T-cell (primary cell): Measurements from ENCODE around the gene PDE4B. TPM values are rescaled to one million over a fixed set of nuclear protein-coding genes. Genes with fewer than 3 reads are reported as not detected.
A peak's percentile ranks its signal among the peaks of the same experiment; 100 is the strongest.

Source experiments
- ATAC-seq, 4 experiments: fragments of 200-7000 bp in 3 of 4; fragments of 150-1000 bp in 1 of 4; cut with Tn5 transposase; replicated peaks in 1 of 4; 1 replicate in 3 of 4; 2 replicates in 1 of 4; pipeline ENCODE4 v1.10.0; 2021; ENCODE audit warnings: moderate library complexity in 3 of 4, mild to moderate bottlenecking in 2 of 4, moderate number of reproducible peaks in 1 of 4
- CTCF ChIA-PET, 2 donors: fragments of 300-600 bp; sonication (Branson Sonifier 250); formaldehyde crosslinking; loops; one replicate each; lab custom pipeline; 2022; ENCODE audit warnings: antibody characterized with exemption in 2 of 2; lab: Charles Lee
- POLR2A ChIA-PET, 2 donors: fragments of 300-600 bp; sonication (Branson Sonifier 250); formaldehyde crosslinking; loops; one replicate each; lab custom pipeline; 2022; ENCODE audit warnings: antibody characterized with exemption in 2 of 2; lab: Charles Lee
- DNase-seq, 35 experiments: peaks; one replicate each; pipeline versions ENCODE4 v3.0.0 to v3.0.0-alpha.2; 2013 to 2023
- H3K27ac ChIP-seq: one replicate; pipeline ENCODE4 v1.5.1; 2013; ENCODE audit warnings: low read length
- H3K27me3 ChIP-seq, 2 experiments: replicated peaks in 1 of 2; 1 replicate in 1 of 2; 2 replicates in 1 of 2; pipeline versions ENCODE4 v1.6.1 to v1.7.0; 2013; ENCODE audit warnings: low read length in 1 of 2, mixed read lengths in 1 of 2; ENCODE audit not compliant: control insufficient read depth in 2 of 2, insufficient read depth in 2 of 2; ENCODE audit errors: extremely low read depth in 1 of 2
- H3K36me3 ChIP-seq, 2 donors: 1 replicate in 1 of 2; 2 replicates in 1 of 2; pipeline versions ENCODE4 v1.6.1 to v1.7.0; 2013; ENCODE audit warnings: low read length in 1 of 2; ENCODE audit not compliant: control insufficient read depth in 2 of 2, insufficient read depth in 1 of 2; ENCODE audit errors: extremely low read depth in 1 of 2
- H3K4me1 ChIP-seq, 2 experiments: 1 replicate in 1 of 2; 2 replicates in 1 of 2; pipeline versions ENCODE4 v1.6.1 to v1.7.0; 2013; ENCODE audit warnings: low read length in 2 of 2, mixed read lengths in 1 of 2; ENCODE audit not compliant: insufficient read depth in 2 of 2, control insufficient read depth in 1 of 2; ENCODE audit errors: extremely low read depth in 1 of 2
- H3K4me3 ChIP-seq, 2 donors: 1 replicate in 1 of 2; 2 replicates in 1 of 2; pipeline versions ENCODE4 v1.5.1 to v1.7.0; 2013; ENCODE audit warnings: mild to moderate bottlenecking in 2 of 2, low read length in 1 of 2, moderate library complexity in 1 of 2; ENCODE audit not compliant: control insufficient read depth in 1 of 2; ENCODE audit errors: extremely low read depth in 1 of 2
- H3K9me3 ChIP-seq: 2 replicates; pipeline ENCODE4 v1.7.0; 2013
- H3K27ac Mint-ChIP-seq, 2 donors: one replicate each; pipeline ENCODE4 v1.8.0; 2020 to 2021; ENCODE audit warnings: mild to moderate bottlenecking in 2 of 2, mixed read lengths in 2 of 2
- H3K27me3 Mint-ChIP-seq, 2 donors: one replicate each; pipeline ENCODE4 v1.8.0; 2021 to 2022; ENCODE audit warnings: mixed read lengths in 2 of 2
- H3K36me3 Mint-ChIP-seq: one replicate; pipeline ENCODE4 v1.8.0; 2021; ENCODE audit warnings: mixed read lengths
- H3K4me1 Mint-ChIP-seq, 3 donors: one replicate each; pipeline ENCODE4 v1.8.0; 2020 to 2022; ENCODE audit warnings: mixed read lengths in 3 of 3, mild to moderate bottlenecking in 1 of 3
- H3K4me3 Mint-ChIP-seq, 3 donors: one replicate each; pipeline ENCODE4 v1.8.0; 2020 to 2022; ENCODE audit warnings: mild to moderate bottlenecking in 3 of 3, mixed read lengths in 3 of 3, moderate library complexity in 3 of 3
- H3K9me3 Mint-ChIP-seq, 3 donors: one replicate each; pipeline ENCODE4 v1.8.0; 2020 to 2022; ENCODE audit warnings: mixed read lengths in 3 of 3
- WGBS: methylation state at CpG from one replicate; pipeline ENCODE4 v1.1.5; 2013; ENCODE audit warnings: missing lambda C conversion rate; ENCODE audit not compliant: insufficient coverage; 5-methylcytosine and 5-hydroxymethylcytosine counted together
- total RNA-seq, 35 experiments: library from RNA in 6 of 35; stranded (reverse) in 6 of 35; fragments of 120-200 nt in 1 of 35; gene quantifications; one replicate each; pipeline versions ENCODE4 v1.2.1 to v1.2.4 and lab custom pipeline; 2013 to 2026

The PDE4B gene
- total RNA-seq, 5 donors from 2014 or later (not counting 1 experiment from before 2014, with no cell fraction given): 46.3 to 103 (median 54.1) TPM

DNA sequence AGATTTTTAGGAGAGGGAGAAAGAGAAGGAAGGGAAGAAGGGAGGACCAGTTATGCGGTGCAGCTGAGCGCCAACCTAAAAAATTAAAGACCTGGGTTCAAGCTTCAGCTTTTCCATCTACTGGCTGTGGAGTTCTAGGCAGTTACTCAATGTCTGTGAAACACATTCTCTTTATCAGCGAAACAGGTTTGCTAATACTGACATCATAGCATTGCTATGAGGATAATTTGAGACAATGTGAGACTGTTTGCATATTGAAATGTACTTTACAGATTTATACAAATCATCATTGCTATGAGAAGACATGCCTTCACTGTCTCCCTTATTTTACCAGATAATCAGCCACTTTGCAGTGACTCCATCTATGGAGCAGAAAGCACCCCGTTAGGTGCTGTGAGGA is 518.4 kb downstream of the PDE4B start:
- Histone ChIP-seq H3K4me1 (no peaks in the 10 kb centered on the region), H3K27ac (no peak overlapping the region), H3K36me3 (no peaks in the 10 kb centered on the region), H3K4me3 (no peak overlapping the region), H3K9me3 (no peaks in the 10 kb centered on the region), H3K27me3 (no peaks in the 10 kb centered on the region)
- Mint-ChIP-seq H3K27me3 (no peaks in the 10 kb centered on the region), H3K4me1 (peaks cover 0 to 4% (median 0%) of the 10 kb centered on the region in 3 donors), H3K36me3 (no peaks in the 10 kb centered on the region), H3K9me3 (no peaks in the 10 kb centered on the region), H3K4me3 (no peak overlapping the region), H3K27ac (no peak overlapping the region)
- ATAC-seq (no peak), DNase-seq (no peak)
- POLR2A ChIA-PET: no interaction called here
- CTCF ChIA-PET: no interaction called here
- no CpG with 5 or more reads among the region's 4 CpGs for WGBS

DNA sequence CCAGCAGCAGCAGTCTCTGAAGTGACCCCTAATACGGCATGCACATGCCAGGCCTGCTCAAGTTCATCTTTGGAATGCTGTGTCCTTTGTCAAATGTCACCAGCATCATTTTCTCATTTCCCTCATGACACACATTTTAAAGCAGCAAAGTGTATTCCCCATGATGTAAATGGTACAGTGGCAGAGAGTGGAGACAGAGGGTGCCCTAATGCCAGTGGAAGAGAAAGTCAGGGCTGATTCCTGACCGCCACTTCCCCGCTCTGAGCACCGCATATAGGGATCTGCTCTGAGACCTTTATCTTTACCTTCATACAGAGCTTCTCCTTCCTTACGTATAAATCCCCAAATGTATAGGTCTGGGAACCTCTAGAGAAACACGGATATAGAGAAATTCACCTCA is 518.9 kb downstream of the PDE4B start:
- no peak overlapping the region for H3K27ac ChIP-seq
- CTCF ChIA-PET: no interaction called here

DNA sequence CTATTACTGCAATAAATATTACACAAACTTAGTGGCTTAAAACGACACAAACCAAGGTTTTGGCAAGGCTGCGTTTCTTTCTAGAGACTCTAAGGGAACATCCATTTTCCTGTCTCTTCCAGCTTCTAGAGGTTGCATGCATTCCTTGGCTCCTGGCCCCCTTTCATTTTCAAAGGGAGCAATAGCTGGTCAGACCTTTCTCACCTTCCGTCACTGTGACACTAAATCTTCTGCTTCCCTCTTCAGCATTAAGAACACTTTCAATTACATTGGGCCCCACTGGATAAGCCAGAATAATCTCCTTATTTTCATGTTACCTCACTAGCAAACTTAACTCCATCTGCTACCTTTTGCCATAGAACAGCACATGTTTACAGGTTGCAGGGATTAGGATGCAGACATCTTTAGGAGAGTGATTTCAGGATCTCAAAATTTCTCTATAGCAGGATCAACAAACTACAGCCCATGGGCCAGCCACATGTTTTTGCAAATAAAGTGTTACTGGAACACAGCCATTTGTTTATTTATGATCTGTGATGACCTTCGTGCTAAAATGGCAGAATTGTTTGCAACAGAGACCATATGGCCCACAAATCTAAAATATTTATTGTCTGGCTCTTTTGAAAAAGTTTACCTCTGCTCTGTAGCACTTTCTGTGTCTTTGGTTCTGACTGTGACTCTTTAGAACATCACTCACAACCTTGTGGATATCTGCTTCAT is 519.7 kb downstream of the PDE4B start:
- H3K27ac ChIP-seq: no peak overlapping the region
- DNase-seq: no peak
- H3K4me3 ChIP-seq: no peak overlapping the region
- ChIA-PET CTCF (no interaction called here), POLR2A (no interaction called here)
- Mint-ChIP-seq H3K4me1 (peaks cover 6 to 11% (median 10%) of the 10 kb centered on the region in 3 donors), H3K9me3 (no peaks in the 10 kb centered on the region), H3K4me3 (no peak overlapping the region), H3K36me3 (no peaks in the 10 kb centered on the region), H3K27me3 (no peaks in the 10 kb centered on the region), H3K27ac (no peak overlapping the region)
- no peaks in the 10 kb centered on the region for H3K27me3 ChIP-seq
- H3K4me1 ChIP-seq: no peaks in the 10 kb centered on the region
- no peak for ATAC-seq
- WGBS: 60% methylated on average over 3 of the region's 4 CpGs
- H3K36me3 ChIP-seq: no peaks in the 10 kb centered on the region
- H3K9me3 ChIP-seq: no peaks in the 10 kb centered on the region

More for the DNA sequence above, 518.9 kb downstream of the PDE4B start:
- no peaks in the 10 kb centered on the region for H3K36me3 Mint-ChIP-seq
- H3K4me3 Mint-ChIP-seq: no peak overlapping the region
- POLR2A ChIA-PET: interaction anchor here in 1 of 2 donors (0.6 kb wide), 1 partner anchor 30 kb away, joined by 3 read pairs; no protein-coding TSS in a partner anchor
- H3K27me3 Mint-ChIP-seq: no peaks in the 10 kb centered on the region
- Histone ChIP-seq H3K36me3 (no peaks in the 10 kb centered on the region), H3K27me3 (no peaks in the 10 kb centered on the region), H3K9me3 (no peaks in the 10 kb centered on the region), H3K4me1 (no peaks in the 10 kb centered on the region), H3K4me3 (no peak overlapping the region)
- peaks cover 0 to 5% (median 4%) of the 10 kb centered on the region in 3 donors for H3K4me1 Mint-ChIP-seq
- no peaks in the 10 kb centered on the region for H3K9me3 Mint-ChIP-seq
- H3K27ac Mint-ChIP-seq: no peak overlapping the region
- DNase-seq (no peak), ATAC-seq (no peak)
- no CpG with 5 or more reads among the region's 6 CpGs for WGBS

DNA sequence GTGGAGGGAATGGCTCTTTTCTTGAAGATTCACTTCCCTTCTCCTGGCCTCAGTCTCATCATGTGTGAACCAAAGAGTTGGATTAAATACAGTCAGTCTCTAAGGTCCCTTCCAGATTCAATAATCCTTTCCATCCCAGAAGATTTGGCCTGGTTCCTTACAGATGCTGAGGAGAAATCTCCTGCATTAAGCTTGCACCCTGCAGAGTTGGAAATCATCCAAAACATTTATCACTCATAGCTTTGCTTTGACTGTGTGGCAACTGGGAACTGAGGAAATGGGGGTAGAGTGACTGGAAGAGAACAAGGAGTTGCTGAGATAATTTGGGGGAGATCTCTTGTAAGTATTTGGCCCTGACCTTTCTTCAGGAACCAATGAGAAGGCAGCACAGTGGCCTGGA is 520.7 kb downstream of the PDE4B start:
- H3K27ac ChIP-seq: no peak overlapping the region
- no peaks in the 10 kb centered on the region for H3K27me3 Mint-ChIP-seq
- no peaks in the 10 kb centered on the region for H3K4me1 ChIP-seq
- no peak overlapping the region for H3K4me3 Mint-ChIP-seq
- no peak for ATAC-seq
- no peak overlapping the region for H3K27ac Mint-ChIP-seq
- H3K9me3 Mint-ChIP-seq: no peaks in the 10 kb centered on the region
- H3K4me1 Mint-ChIP-seq: peaks cover 6 to 11% (median 10%) of the 10 kb centered on the region in 3 donors
- H3K36me3 Mint-ChIP-seq: no peaks in the 10 kb centered on the region
- H3K9me3 ChIP-seq: no peaks in the 10 kb centered on the region
- H3K36me3 ChIP-seq: no peaks in the 10 kb centered on the region
- H3K4me3 ChIP-seq: no peak overlapping the region
- ChIA-PET POLR2A (no interaction called here), CTCF (no interaction called here)
- DNase-seq: no peak
- no peaks in the 10 kb centered on the region for H3K27me3 ChIP-seq

DNA sequence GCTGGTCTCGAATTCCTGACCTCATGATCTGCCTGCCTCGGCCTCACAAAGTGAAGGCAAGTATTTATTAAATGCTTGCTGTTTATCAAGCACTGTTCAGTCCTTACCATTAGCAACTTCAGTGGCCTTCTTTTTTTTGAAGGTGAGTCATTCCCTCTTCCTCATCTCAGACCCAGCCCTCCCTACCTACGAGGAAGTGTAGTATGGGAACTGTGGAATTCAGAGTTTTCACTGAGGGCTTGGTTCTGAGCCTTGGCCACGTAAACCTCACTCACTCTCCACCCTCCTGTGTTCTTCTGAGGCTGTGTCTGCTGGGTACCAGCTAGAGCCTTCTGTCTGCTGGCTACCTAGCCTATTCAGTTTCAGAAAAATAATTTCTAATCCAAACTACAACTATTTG is 523.0 kb downstream of the PDE4B start:
- Mint-ChIP-seq H3K9me3 (no peaks in the 10 kb centered on the region), H3K36me3 (no peaks in the 10 kb centered on the region), H3K27me3 (no peaks in the 10 kb centered on the region), H3K4me3 (no peak overlapping the region), H3K27ac (no peak overlapping the region), H3K4me1 (peaks cover 6 to 11% (median 10%) of the 10 kb centered on the region in 3 donors)
- DNase-seq (no peak), ATAC-seq (no peak)
- Histone ChIP-seq H3K4me3 (no peak overlapping the region), H3K27me3 (no peaks in the 10 kb centered on the region), H3K27ac (no peak overlapping the region), H3K4me1 (no peaks in the 10 kb centered on the region), H3K9me3 (no peaks in the 10 kb centered on the region), H3K36me3 (no peaks in the 10 kb centered on the region)
- ChIA-PET POLR2A (no interaction called here), CTCF (interaction anchor here in 1 of 2 donors (0.8 kb wide), 1 partner anchor 52 kb away, joined by 3 read pairs; no protein-coding TSS in a partner anchor)
- 85% methylated on average over 2 of the region's 4 CpGs for WGBS

DNA sequence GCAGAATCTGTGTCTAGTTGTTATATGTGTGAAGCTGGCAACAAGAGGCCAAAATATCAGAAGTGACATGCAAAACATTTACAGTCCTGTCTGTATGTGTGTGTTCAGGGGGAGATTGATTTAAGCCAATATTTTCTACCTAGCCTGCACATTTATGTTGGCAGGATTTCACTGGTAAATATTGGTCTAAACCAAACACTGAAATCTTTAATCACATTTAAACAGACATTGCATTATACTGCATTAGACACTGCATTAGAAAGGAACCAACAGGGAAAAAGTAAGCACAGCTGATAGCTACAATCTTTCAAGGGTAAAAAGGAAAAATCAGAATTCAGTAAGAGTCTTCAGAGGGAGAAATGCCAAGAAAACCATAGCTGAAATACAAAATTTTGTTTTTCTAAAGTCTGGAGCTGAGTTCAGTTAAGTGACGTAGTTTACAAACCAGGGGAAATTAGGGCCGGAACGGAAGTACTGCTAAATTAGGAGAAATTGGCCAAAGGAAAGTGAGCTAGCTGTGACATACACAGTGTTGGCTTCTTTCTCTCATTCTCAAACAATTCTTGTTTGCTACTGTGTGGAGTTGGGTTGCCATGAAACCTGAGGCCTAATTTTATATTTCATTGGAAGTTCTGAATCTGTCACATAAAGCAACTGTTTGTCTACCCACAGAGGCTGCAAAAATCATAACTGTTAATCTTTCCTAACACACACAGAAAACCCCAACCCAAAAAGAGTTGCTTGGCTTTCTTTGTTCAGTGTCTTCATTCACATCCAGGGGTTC is 524.0 kb downstream of the PDE4B start:
- peaks cover 0 to 4% (median 0%) of the 10 kb centered on the region in 3 donors for H3K9me3 Mint-ChIP-seq
- Histone ChIP-seq H3K36me3 (no peaks in the 10 kb centered on the region), H3K27me3 (no peaks in the 10 kb centered on the region), H3K27ac (no peak overlapping the region), H3K4me1 (no peaks in the 10 kb centered on the region), H3K4me3 (no peak overlapping the region), H3K9me3 (no peaks in the 10 kb centered on the region)
- CTCF ChIA-PET: interaction anchor here in 1 of 2 donors (0.6 kb wide), 1 partner anchor 118 kb away, joined by 7 read pairs; no protein-coding TSS in a partner anchor
- WGBS: no CpG with 5 or more reads among the region's 3 CpGs
- H3K36me3 Mint-ChIP-seq: no peaks in the 10 kb centered on the region
- DNase-seq (no peak), ATAC-seq (peak in 1 of 4 experiments; percentile 91)
- peak overlapping the region in 1 of 2 donors; percentile 50 for H3K27ac Mint-ChIP-seq
- H3K27me3 Mint-ChIP-seq: no peaks in the 10 kb centered on the region
- H3K4me1 Mint-ChIP-seq: peaks cover 6 to 11% (median 10%) of the 10 kb centered on the region in 3 donors
- no peak overlapping the region for H3K4me3 Mint-ChIP-seq
- POLR2A ChIA-PET: interaction anchor here (0.6 to 0.7 kb wide), 2 partner anchors 58 to 1251 kb away, joined by 3 to 4 read pairs; no protein-coding TSS in a partner anchor
